Dedifferentiated amniotic fluid mesenchymal stem cell (primary cell): ENCODE measurements around the gene LRCH4.
"Not testable (repeated sequence)": the region's sequence is repeated elsewhere in the genome, so short reads cannot be mapped to it uniquely, and the experiment has no call there.

Experiments
- DNase-seq: peaks from one replicate; pipeline ENCODE4 v3.0.0-alpha.2; 2016; ENCODE audit errors: extremely low spot score

The LRCH4 gene

DNA sequence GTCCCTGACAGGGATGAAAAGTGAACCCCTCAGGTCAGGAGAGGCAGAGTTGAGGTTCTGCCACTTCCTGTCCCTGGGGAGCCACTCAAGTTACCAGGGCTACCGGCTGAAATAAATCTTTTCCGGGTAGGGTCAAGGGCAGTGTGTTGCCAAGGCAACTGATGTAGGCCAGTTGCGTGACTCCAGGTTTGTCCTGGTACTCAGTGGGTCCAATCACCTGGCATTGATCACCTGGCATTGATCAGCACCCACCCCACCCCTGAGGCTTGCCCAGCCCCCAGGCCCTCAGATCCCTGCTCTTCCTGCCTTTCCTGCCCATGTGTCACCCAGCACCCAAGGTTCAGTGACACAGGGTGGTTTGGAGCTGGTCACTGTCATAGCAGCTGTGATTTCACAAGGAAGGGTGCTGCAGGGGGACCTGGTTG lies 18.2 kb downstream of the LRCH4 start:
- no peak for DNase-seq

DNA sequence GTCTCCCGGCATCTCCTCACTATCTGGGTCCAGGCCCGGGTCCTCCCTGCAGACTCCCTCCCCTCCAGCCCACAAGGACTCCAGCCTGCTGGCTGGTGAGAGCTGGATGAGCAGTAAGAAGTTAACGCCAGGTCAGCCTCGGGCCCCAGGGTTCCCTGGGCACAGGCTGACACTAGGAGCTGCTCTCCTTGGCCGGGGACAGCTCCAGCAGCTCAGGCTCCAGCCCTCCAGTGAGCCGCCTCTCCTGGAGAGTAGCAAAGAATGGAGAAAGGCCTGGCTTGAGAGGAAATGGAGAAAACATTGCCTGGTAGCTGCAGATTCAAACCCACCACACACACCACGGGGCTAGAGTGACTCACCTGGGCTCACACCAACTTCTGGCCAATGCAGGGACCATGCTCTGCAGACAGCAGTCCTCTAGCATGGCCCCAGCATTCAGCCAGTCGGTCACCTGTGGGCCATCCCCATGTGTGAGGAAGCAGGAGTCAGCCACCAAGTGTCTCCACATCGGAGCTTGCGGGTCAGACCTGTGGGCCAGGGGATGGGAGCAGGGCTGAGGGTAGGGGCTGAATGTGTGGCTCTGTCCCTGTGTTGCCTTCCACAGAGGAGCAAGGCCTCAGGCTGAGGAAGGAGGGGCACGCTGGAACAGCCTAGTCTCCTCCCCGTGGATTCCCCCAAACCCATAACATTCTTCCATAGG lies 18.7 kb downstream of the LRCH4 start:
- DNase-seq: no peak

DNA sequence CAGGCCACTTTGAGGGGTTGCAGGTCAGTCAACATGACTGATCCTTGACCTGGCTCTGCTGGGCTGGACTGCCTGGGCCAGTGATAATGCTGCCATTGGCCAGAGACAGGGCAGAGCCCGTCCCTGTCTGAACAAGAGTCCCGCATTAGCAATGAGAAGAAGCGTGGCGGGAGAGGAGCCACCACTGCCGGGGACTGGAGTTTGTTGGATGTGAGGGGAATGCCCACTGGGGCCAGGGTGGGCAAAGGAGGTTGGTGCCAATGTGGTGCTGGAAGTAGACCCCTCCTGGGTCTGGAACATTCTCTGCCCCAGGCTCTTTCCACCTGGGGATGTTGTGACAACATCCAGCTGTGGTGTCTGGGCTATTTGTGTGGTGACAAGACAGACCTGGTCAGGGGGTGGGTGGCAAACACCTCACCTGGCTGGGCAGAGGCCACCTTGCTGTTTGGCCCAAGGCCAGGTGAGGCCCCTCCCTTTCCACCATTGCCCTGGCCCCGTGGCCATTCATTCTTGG lies 19.9 kb downstream of the LRCH4 start:
- no peak for DNase-seq

DNA sequence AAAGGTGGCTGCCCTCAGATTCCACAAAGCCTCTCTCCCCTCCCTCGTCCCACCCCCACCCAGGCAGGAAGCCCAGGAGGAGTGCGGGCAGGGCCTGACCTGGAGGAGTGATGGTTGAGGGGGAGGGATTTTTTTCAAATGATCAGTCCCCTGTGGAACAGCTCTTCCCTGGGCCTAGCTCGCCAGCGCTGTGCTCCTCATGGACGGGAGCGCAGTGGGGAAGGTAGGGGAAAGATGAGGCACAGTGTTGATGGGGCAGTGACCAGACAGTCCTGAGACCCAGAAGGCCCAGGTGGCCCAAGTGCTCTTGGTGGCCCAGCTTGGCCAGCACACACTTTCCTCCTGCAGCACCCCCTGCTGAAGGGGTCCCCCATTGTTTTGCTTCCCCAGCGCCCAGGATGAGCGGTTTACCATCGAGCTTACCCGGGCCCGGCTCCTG lies 20.8 kb downstream of the LRCH4 start:
- DNase-seq: no peak

DNA sequence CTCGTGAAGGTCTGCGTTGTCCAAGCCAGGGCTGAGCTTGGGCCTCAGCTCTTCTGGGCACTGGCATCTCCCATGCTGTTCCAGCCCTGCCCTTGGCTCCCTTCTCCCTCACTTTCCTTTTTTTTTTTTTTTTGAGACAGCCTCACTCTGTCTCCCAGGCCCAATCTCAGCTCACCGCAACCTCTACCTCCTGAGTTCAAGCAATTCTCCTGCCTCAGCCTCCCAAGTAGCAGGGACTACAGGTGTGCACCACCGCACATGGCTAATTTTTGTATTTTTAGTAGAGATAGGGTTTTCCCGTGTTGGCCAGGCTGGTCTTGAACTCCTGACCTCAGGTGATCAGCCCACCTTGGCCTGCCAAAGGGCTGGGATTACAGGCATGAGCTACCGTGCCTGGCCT lies 21.5 kb downstream of the LRCH4 start:
- not testable (repeated sequence) for DNase-seq

DNA sequence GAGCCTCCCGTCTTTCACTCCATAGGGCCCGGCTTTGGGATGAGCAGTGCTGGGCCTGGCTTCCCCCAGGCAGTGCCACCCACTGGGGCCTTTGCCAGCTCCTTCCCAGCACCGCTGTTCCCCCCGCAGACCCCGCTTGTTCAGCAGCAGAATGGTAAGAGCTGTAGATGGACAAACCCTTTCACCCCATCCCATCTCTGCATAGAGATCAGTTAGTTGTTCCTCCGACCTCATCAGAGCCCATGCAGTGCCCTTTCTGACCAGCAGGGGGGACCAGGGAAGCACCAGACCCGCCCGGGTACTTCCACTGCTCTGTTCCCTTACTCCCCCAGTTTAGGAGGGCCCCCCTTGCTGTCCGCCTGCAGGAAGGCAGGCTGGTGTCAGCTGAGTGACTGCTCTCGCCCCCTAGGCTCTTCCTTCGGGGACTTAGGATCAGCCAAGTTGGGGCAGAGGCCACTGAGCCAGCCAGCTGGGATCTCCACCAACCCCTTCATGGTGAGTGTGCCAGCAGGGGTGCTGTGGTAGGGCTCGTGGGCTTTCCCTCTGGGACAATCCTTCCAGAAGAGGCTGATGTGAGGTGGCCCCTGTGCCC lies 22.0 kb downstream of the LRCH4 start:
- peak; percentile 70 for DNase-seq

DNA sequence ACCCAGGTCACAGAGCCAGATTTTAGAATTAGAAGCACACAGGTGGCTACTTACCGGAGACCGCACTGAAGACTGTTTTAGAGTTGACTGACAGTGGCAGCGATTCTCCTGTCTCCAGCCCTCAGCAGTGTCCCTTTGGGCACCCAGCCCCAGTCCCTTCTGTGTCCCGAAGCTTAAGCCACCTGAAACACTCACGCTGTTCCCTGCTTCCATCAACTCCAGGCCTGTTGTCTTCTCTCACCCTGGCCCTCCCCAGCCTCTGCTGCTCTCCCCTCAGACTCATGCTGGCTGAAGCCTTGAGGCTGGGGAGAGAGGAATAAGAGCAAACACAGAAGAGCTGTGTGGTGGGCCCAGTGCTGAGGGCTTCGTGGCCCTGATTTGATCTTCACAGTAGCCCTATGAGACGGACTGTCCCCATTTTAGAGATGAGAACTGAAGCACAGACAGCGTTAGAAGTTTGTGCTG lies 22.8 kb downstream of the LRCH4 start:
- no peak for DNase-seq

DNA sequence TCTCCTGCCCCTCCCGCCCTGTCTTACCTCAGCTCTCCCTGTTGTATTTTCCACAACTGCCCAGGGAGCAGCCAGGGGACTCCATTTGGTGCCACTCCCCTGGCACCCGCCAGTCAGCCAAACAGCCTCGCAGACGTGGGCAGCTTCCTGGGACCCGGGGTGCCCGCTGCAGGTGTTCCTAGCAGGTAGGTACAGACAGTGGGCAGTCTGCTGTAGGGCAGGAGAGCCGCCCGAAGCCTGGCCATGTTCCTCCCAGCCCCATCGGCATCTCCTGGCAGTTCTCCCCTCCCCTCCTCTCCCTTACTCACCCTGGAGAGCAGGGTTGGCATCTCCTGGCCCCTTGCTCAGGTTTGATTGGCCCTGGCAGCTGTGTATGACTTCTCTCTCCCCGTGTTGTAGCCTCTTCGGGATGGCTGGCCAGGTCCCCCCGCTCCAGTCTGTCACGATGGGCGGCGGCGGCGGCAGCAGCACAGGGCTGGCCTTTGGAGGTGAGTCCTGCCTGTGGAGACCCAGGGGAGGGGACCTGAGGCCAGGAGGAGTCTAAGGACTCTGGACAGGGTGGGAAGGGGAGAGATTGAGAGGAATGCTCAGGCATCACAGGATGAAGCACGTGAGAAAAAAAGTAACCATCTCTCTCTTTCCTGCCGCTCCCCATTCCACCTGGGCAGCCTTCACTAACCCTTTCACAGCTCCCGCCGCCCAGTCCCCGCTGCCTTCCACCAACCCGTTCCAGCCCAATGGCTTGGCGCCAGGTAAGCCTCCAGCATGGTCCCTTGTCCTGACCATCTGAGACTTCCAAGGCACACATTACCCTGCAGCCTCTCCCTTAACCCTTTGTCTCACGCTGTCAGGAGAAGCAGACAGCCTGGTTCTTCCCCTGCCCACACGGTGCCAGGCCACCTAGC lies 23.5 kb downstream of the LRCH4 start:
- DNase-seq: no peak

DNA sequence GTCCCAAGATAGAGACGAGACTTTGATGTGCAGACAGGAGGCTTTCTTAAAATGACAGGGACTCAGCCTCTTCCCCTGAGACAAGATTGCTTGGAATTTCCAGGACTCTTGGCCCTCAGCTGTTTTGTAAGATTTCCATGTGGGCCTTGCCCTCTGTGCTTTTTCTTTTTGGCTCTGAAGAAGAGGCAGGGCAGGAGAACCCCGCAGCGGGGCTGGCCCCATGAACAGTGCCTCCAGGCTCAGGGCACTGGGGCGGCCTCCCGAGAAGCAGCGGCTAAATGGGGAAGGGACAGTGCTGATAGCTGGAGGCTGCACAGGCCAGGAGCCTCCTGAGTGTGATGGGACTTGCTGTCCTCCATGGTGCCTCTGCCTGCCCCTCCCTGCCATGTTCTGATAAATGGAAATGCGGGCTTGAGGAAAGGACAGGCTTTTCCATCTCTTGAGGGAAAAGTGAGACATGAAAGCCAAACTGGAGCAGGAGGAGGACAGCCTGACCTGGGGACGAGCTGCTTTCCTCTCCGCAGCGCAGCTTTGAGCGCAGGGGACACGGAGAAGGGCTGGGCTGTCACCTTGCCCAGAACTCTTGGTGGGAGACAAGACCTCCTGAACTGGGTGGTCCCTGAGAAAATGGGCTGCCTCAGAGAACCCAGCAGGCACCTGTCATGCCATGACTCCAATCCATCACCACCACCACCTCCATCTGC lies 24.3 kb downstream of the LRCH4 start:
- no peak for DNase-seq

DNA sequence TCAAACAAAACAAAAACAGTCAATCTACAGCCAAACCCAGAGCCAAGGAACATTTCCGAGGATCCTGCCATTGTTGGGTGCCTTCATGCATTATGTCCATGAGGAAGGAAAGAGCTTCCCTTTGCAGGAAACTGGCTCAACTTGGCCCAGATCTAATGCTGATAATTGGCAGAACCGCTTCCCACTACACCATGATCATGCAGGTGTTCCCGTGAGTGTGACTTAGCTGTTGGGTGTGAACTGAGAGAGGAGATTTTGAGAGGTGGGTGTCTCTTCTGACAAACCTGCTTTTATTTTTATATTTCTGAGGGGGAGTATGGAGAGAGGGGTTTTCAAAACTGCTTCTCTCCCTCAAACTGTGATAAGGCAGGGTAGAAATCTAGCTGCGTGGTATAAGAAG lies 26.8 kb downstream of the LRCH4 start:
- DNase-seq: no peak

DNA sequence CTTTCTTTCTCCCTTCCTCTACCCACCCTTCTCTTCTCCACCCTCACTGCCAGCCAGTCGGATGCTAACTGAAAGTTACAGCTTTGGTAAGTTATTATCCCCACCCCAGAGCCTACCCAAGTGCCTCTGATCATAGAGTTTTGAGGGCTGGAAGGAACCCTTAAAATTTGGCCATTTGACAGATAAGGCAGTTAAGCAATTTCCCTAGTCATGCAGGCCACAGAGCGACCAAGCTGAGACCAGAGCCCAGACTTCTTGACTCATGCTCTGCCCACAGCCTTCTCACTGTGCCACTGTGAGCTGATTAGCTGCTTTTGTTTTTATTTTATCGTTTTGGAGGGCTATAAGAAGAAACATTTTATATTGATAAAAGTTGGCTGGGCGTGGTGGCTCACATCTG lies 29.4 kb downstream of the LRCH4 start:
- peak; percentile 29 for DNase-seq

DNA sequence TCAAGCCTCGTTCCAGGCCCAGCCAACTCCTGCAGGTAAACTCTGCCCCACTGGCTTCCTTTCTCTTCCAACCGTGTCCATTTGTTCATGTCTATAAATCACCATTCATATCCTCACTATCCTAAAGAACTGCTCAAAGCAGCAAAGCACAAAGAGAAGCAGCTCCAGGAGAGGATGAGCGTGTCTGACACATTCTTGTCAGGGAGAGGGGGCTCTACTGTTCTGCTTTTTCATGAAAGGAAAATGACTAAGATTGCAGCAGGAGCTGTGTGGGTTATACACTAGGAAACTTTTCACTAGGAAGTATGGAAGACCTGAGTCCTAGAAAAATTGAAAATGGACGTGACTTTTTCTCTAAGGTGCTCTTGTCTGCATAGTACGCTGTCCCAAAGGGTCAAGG lies 30.2 kb downstream of the LRCH4 start:
- no peak for DNase-seq

DNA sequence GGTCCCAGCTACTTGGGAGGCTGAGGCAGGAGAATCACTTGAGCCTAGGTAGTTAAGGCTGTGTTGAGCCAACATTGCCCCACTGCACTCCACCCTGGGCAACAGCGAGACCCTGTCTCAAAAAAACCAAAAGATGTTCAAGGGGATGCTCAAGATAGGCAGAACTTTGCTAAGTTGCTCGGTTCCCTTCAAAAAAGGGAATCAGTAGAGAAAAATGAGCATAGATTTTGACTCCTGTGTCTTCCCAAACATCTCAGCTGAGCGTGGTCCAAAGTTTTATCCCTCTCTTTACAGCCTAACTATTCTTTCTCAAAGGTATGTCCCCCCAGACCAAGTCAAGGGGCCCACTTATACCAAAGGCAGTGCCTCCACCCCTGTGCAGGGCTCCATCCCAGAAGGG lies 32.9 kb downstream of the LRCH4 start:
- no peak for DNase-seq

DNA sequence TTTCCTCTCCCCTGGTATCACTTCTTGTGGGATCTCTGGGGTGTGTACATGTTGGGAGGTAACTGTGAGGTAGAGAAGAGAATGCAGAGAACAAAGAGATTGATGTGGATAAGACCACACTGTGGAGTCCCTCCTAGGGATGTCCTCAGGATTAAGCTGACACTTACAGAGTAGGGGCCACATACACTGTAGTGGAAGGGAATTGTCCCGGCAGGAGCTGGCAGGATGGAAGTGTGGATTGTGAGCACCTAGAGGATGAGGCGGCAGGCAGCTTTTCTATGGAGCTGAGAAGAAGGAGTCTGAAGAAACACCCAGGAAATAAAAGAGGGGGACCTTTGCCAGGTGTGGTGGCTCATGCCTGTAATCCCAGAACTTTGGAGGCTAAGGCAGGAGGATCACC lies 33.4 kb downstream of the LRCH4 start:
- no peak for DNase-seq

DNA sequence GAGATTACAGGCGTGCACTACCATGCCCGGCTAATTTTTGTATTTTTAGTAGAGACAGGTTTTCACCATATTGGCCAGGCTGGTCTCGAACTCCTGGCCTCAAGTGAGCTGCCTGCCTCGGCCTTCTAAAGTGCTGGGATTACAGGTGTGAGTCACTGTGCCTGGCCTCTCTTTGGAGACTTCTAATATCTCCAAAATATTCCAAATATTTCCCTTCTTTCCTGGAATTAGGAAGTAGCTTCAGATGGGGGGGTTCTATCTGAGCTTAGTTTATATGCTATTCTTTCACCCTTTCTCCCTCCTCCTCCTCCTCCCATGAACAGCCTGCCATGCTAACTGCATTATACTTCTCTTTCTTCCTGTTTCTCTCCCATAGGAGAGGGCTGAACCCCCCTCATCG lies 37.5 kb downstream of the LRCH4 start:
- not testable (repeated sequence) for DNase-seq

DNA sequence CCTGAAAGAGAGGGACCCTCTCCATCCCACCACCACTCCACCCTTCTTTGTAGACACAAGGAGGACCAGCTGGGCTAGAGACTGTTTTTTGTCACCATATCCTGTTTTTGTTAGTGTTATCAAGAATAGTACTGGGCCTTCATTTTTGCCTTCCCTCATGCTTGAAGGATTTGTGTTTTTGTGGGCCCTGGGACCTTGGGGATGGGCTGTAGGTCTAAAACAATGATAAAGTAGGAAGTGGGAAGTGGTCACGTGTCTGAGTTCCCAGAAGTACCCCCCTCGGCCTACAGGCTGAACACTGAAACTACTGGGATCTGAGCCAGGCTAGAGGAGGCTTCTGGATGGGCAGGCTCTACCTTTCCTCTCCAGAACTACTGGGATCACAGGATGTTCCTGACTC lies 38.1 kb downstream of the LRCH4 start:
- no peak for DNase-seq

DNA sequence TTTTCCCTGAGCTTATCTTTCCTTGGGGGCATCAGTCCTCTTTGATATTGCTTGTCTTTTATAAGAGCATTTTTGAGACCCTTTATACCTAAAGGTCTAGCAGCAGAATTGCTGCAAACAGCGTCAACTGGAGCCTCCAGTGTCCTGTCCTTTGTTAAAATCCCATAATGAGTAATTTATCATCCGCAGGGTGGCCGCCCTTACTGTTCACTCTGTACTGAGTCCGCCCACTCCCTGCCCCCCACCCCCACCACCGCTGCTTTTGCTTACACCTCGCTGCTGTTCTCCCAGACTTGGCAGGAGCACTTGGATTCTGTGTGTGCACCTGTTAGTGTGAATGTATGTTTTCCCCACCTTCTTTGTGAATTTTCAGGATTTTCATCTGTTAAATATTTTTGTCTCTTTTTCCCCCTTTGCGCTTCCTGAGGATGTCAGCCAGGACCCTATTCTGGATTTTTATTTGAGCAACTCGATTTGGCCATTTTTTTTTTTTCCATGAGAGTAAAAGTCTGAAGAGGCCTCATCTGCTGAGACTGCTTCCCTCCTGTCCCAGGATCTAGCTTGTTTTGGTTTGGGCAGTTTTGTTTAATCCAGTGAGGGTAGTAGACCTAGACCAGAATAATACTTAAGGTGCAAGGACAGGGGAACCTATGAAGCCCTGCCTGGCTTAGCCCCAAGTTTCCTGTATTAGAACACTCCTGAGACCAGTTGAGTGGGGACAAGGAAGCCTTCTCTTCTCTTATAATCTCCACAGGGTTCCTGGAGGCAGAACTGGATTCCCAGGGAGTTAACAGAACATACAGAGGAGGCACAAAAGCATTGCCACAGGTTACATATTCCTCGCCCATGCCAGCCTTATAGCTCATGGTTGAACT lies 38.8 kb downstream of the LRCH4 start:
- DNase-seq: no peak

DNA sequence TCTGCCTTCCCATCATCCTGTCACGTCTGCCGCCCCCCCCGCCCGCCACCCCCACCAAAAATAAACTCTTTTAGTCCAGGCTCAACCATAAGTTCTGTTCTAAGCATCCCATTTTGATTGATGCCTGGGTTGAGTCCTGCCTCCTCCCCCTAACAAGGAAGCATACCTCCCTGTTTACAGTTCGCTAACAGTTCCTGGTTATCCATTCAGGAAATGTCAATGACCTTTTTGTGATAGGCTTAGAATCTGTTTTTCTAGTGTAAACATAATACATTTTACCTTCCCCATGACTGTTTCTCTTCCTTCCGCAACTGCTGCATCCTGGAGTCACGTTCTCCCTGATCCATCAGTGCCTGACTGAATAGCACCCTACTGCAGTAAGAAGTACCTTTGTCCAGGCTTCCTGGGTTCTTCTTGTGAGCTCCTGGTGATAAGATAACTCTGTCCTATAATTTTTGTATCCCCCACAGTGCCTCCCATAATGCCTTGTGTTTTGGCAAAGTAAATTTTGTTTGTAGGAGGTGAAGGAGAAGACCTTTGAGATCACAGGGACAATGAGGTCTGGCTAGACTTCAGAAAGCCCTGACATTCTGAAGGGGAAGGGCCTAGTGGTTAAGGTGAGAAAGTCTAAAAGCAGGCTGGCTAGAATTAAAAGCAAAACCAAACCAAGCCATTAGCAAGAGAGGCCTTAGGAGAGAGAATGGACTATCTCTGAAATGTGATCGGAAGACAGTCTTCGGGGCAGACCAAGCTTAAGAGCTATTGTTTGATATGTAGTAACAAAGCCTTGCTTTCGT lies 39.6 kb downstream of the LRCH4 start:
- no peak for DNase-seq

DNA sequence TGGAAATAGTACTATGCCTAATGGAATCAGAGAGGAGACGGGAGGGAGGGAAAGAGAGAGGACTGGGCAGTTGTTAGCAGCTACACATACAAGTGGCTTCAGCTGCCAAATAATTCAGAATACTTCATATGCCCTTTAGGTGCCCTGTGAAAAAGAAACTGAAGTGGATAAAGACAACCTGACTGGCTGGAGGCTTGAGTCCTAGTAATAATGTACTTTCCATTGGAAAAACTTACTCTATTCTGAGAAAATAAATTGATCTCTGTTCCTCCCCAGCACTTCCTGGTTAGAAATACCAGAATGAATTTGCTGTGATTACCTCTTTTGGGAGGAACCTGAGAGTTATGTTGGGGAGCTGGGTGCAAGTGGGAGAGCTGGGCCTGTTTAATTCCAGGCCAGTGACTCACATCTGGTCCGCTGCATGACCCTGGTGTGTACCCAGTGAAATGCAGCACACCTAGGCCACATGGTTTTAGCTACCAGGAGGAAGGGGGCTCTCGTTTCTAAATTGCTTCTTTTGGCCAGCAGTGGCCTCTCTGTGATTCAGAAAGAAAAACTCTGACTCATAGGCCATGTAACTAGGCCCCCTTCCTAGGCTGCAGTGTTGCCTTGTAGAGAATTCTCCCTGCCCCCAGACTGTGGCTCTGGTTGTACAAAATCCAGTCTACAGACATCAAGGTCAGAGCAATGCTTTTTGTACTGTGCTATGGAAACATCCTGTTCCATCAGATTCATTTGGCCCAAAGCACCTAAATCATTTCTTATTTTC lies 40.4 kb downstream of the LRCH4 start:
- DNase-seq: peak; percentile 51
